Activated CD8-positive, alpha-beta memory T cell treated with anti-CD3 and anti-CD28 coated beads, Interleukin-2, amount 10 ng/mL, durations not matched to agents 7 days and 5 days (primary cell): ENCODE measurements around the gene BET1. TPM values are rescaled to one million over a fixed set of nuclear protein-coding genes. Genes with fewer than 3 reads are reported as not detected.
"Not testable (repeated sequence)": the region's sequence is repeated elsewhere in the genome, so short reads cannot be mapped to it uniquely, and the experiment has no call there.

Source experiments
- ATAC-seq: fragments of 150-1000 bp; cut with Tn5 transposase; one replicate; pipeline ENCODE4 v1.10.0; 2021; ENCODE audit warnings: moderate library complexity
- CTCF ChIA-PET: fragments of 350-600 bp; sonication (Branson Sonifier 250); formaldehyde crosslinking; loops from one replicate; lab custom pipeline; 2021; ENCODE audit warnings: antibody characterized with exemption; lab: Charles Lee
- DNase-seq: peaks from one replicate; pipeline ENCODE4 v3.0.0-alpha.2; 2020
- H3K27ac Mint-ChIP-seq: one replicate; pipeline ENCODE4 v1.8.0; 2021; ENCODE audit warnings: mild to moderate bottlenecking, mixed read lengths
- H3K27me3 Mint-ChIP-seq: one replicate; pipeline ENCODE4 v1.8.0; 2021; ENCODE audit warnings: mixed read lengths
- H3K36me3 Mint-ChIP-seq: one replicate; pipeline ENCODE4 v1.8.0; 2021; ENCODE audit warnings: mild to moderate bottlenecking, mixed read lengths
- H3K4me1 Mint-ChIP-seq: one replicate; pipeline ENCODE4 v1.8.0; 2021; ENCODE audit warnings: mixed read lengths
- H3K4me3 Mint-ChIP-seq: one replicate; pipeline ENCODE4 v1.8.0; 2021; ENCODE audit warnings: mild to moderate bottlenecking, moderate library complexity, mixed read lengths
- H3K9me3 Mint-ChIP-seq: one replicate; pipeline ENCODE4 v1.8.0; 2022; ENCODE audit warnings: low read depth, mixed read lengths
- total RNA-seq, 2 experiments: library from RNA; stranded (reverse); gene quantifications; one replicate each; pipeline ENCODE4 v1.2.3, GENCODE V29; 2021

BET1 gene
- total RNA-seq, 2 experiments from 2014 or later: 13.6 to 17.4 TPM

GRCh38 chr7:94039368-94040035 is 35.3 kb upstream of the BET1 start:
- Mint-ChIP-seq H3K9me3 (no peaks in the 10 kb centered on the region), H3K4me3 (no peak overlapping the region)
- ATAC-seq: no peak

GRCh38 chr7:94031865-94032264 is 27.7 kb upstream of the BET1 start:
- no peaks in the 10 kb centered on the region for H3K9me3 Mint-ChIP-seq
- no peak overlapping the region for H3K4me3 Mint-ChIP-seq
- CTCF ChIA-PET: no interaction called here
- H3K36me3 Mint-ChIP-seq: no peaks in the 10 kb centered on the region
- H3K27me3 Mint-ChIP-seq: peaks cover 35% of the 10 kb centered on the region
- ATAC-seq (no peak), DNase-seq (no peak)
- H3K27ac Mint-ChIP-seq: no peak overlapping the region
- H3K4me1 Mint-ChIP-seq: no peaks in the 10 kb centered on the region

More at GRCh38 chr7:94039368-94040035, 35.3 kb upstream of the BET1 start:
- no peak for DNase-seq
- H3K27ac Mint-ChIP-seq: no peak overlapping the region
- no peaks in the 10 kb centered on the region for H3K36me3 Mint-ChIP-seq
- H3K27me3 Mint-ChIP-seq: peaks cover 33% of the 10 kb centered on the region
- no peaks in the 10 kb centered on the region for H3K4me1 Mint-ChIP-seq
- CTCF ChIA-PET: no interaction called here

GRCh38 chr7:94030634-94031033 is 26.5 kb upstream of the BET1 start:
- Mint-ChIP-seq H3K4me1 (no peaks in the 10 kb centered on the region), H3K4me3 (no peak overlapping the region), H3K36me3 (no peaks in the 10 kb centered on the region), H3K27ac (no peak overlapping the region), H3K9me3 (no peaks in the 10 kb centered on the region), H3K27me3 (peaks cover 32% of the 10 kb centered on the region)
- ATAC-seq: no peak
- no peak for DNase-seq
- CTCF ChIA-PET: no interaction called here

DNA sequence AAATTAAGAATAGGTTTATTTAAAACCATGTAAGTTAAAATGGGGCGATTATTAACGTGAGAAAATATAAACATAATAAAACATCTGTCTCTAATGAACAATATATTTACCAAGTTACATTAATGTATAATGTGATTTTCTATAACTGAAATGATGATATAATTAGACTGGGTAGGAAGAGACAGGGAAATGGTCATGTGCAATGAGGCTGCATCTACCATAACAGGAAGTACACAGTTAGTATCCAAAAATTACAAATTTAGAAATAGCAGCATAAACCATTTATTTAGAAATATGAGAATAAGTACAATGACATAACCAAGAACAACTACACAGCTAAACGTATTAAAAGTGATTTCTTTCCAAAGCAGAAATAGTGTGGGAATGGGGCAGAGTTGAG is 25.8 kb upstream of the BET1 start:
- no peak for ATAC-seq
- CTCF ChIA-PET: no interaction called here
- H3K27me3 Mint-ChIP-seq: peaks cover 36% of the 10 kb centered on the region
- no peaks in the 10 kb centered on the region for H3K36me3 Mint-ChIP-seq
- H3K4me3 Mint-ChIP-seq: no peak overlapping the region
- no peak overlapping the region for H3K27ac Mint-ChIP-seq
- H3K9me3 Mint-ChIP-seq: no peaks in the 10 kb centered on the region
- DNase-seq: no peak
- H3K4me1 Mint-ChIP-seq: no peaks in the 10 kb centered on the region

DNA sequence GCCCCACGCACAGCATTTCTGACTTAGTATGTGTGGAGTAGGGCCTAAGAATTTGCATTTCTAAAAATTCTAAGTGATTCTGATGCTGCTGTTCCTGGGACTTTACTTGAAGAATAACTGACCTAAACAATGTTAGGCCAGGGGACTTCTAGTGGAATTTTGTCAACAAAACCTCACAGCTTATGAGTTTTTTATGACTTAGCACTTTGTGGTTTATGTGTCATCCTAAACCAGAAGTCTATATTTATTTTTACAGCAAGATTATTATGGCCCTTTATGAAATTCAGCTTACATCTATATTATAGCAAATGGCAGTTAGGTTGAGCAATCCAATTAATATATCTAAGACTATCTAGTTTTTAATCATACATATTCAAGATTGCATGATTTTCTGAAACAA is 24.6 kb upstream of the BET1 start:
- CTCF ChIA-PET: interaction anchor here (0.6 kb wide), 1 partner anchor 213 kb away, joined by 4 read pairs; no protein-coding TSS in a partner anchor
- Mint-ChIP-seq H3K4me3 (no peak overlapping the region), H3K27me3 (peaks cover 37% of the 10 kb centered on the region), H3K36me3 (no peaks in the 10 kb centered on the region), H3K27ac (no peak overlapping the region), H3K9me3 (no peaks in the 10 kb centered on the region), H3K4me1 (no peaks in the 10 kb centered on the region)
- ATAC-seq: no peak
- no peak for DNase-seq

DNA sequence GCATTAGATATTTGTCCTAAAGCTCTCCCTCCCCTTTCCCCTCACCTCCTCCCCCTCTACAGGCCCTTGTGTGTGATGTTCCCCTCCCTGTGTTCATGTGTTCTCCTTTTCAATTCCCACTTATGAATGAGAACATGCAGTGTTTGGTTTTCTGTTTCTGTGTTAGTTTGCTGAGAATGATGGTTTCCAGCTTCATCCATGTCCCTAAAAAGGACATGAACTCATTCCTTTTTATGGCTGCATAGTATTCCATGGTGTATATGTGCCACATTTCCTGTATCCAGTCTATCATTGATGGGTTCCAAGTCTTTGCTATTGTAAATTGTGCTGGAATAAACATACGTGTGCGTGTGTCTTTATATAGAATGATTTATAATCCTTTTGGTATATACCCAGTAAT is 22.5 kb upstream of the BET1 start:
- ATAC-seq: not testable (repeated sequence)

GRCh38 chr7:94022550-94022949 is 18.4 kb upstream of the BET1 start:
- DNase-seq: no peak
- Mint-ChIP-seq H3K27me3 (peaks cover 10% of the 10 kb centered on the region), H3K4me3 (no peak overlapping the region), H3K36me3 (no peaks in the 10 kb centered on the region), H3K27ac (no peak overlapping the region), H3K9me3 (no peaks in the 10 kb centered on the region), H3K4me1 (peaks cover 2% of the 10 kb centered on the region)
- CTCF ChIA-PET: no interaction called here
- ATAC-seq: no peak

More for the DNA sequence above, 22.5 kb upstream of the BET1 start:
- H3K27me3 Mint-ChIP-seq: peaks cover 26% of the 10 kb centered on the region
- H3K4me3 Mint-ChIP-seq, H3K4me1 Mint-ChIP-seq, H3K27ac Mint-ChIP-seq, CTCF ChIA-PET, DNase-seq, H3K36me3 Mint-ChIP-seq, H3K9me3 Mint-ChIP-seq: not testable (repeated sequence)

GRCh38 chr7:94016786-94017185 is 12.6 kb upstream of the BET1 start:
- no peaks in the 10 kb centered on the region for H3K4me1 Mint-ChIP-seq
- no peak overlapping the region for H3K27ac Mint-ChIP-seq
- no peak for ATAC-seq
- peaks cover 18% of the 10 kb centered on the region for H3K27me3 Mint-ChIP-seq
- DNase-seq: no peak
- no peaks in the 10 kb centered on the region for H3K9me3 Mint-ChIP-seq
- H3K36me3 Mint-ChIP-seq: no peaks in the 10 kb centered on the region
- CTCF ChIA-PET: no interaction called here
- H3K4me3 Mint-ChIP-seq: no peak overlapping the region

DNA sequence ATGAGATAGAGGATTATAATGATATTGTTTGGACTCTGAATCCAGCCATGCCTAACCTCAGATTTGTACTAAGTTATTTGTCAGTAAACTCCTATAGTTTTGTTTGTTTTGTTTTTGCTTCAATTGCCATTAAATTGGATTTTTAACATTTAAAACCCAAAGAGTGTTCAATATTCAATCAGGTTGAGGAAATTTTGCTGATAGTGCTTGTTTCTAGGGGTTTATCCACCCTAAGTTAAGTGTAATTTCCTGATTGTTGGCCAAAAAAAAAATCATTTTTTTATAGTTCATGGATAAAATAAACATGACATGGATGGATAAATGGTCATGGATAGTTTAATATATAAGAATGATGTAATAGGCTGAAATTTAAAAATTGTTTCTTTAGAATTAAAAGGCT is 11.4 kb upstream of the BET1 start:
- no peaks in the 10 kb centered on the region for H3K9me3 Mint-ChIP-seq
- DNase-seq (no peak), ATAC-seq (no peak)
- H3K36me3 Mint-ChIP-seq: no peaks in the 10 kb centered on the region
- H3K4me1 Mint-ChIP-seq: no peaks in the 10 kb centered on the region
- CTCF ChIA-PET: no interaction called here
- no peak overlapping the region for H3K27ac Mint-ChIP-seq
- H3K4me3 Mint-ChIP-seq: no peak overlapping the region
- peaks cover 17% of the 10 kb centered on the region for H3K27me3 Mint-ChIP-seq

- CTCF ChIA-PET: no interaction called here
- peaks cover 2% of the 10 kb centered on the region for H3K4me1 Mint-ChIP-seq
Measured at GRCh38 chr7:94012746-94013145, 8.6 kb upstream of the BET1 start.

DNA sequence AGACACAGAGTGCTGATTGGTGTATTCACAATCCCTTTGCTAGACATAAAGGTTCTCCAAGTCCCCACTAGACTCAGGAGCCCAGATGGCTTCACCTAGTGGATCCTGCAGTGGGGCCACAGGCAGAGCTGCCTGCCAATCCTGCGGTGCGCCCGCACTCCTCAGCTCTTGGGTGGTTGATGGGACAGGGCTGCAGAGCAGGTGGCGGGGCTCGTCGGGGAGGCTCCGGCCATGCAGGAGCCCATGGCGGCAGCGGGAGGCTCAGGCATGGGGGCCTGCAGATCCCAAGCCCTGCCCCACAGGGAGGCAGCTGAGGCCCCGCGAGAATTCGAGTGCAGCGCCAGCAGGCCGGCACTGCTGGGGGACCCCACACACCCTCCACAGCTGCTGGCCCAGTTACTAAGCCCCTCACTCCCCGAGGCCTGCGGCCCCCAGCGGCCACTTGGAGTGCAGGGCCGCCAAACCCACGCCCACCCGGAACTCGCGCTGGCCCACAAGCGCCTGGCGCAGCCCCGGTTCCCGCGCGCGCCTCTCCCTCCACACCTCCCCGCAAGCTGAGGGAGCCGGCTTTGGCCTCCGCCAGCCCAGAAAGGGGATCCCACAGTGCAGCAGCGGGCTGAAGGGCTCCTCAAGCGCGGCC is 7.7 kb upstream of the BET1 start:
- Mint-ChIP-seq H3K4me3 (no peak overlapping the region), H3K27ac (no peak overlapping the region), H3K4me1 (peaks cover 2% of the 10 kb centered on the region), H3K9me3 (no peaks in the 10 kb centered on the region), H3K36me3 (no peaks in the 10 kb centered on the region), H3K27me3 (peaks cover 22% of the 10 kb centered on the region)
- CTCF ChIA-PET: no interaction called here
- ATAC-seq: no peak
- no peak for DNase-seq

More at GRCh38 chr7:94012746-94013145, 8.6 kb upstream of the BET1 start:
- no peaks in the 10 kb centered on the region for H3K9me3 Mint-ChIP-seq
- peaks cover 17% of the 10 kb centered on the region for H3K27me3 Mint-ChIP-seq
- no peak overlapping the region for H3K4me3 Mint-ChIP-seq
- no peaks in the 10 kb centered on the region for H3K36me3 Mint-ChIP-seq
- H3K27ac Mint-ChIP-seq: no peak overlapping the region
- ATAC-seq (no peak), DNase-seq (no peak)

DNA sequence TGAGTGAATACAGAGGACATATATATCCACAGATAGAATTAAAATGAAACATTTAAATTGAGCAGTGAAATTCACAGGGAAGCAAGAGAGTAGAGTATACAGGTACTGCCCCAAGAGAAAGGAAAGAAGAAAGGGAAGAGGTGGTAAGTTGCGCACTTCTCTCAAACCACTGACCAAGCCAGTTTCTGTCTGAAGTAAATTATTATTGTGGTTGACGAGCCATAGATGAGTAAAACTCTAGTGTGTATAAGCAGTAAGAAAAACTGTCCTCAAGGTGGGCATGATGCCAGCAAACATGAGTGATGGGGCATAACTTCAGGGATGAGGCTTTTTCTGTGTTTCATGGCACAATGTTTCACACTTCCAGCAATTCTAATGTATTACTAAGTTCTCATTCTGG is 4.4 kb upstream of the BET1 start:
- H3K27me3 Mint-ChIP-seq: peaks cover 20% of the 10 kb centered on the region
- ATAC-seq (no peak), DNase-seq (no peak)
- CTCF ChIA-PET: no interaction called here
- H3K4me3 Mint-ChIP-seq: no peak overlapping the region
- H3K4me1 Mint-ChIP-seq: peaks cover 9% of the 10 kb centered on the region
- no peaks in the 10 kb centered on the region for H3K9me3 Mint-ChIP-seq
- H3K27ac Mint-ChIP-seq: no peak overlapping the region
- H3K36me3 Mint-ChIP-seq: no peaks in the 10 kb centered on the region

- Mint-ChIP-seq H3K27ac (no peak overlapping the region), H3K27me3 (peaks cover 18% of the 10 kb centered on the region), H3K36me3 (no peaks in the 10 kb centered on the region), H3K4me1 (peaks cover 28% of the 10 kb centered on the region), H3K9me3 (no peaks in the 10 kb centered on the region), H3K4me3 (no peak overlapping the region)
- CTCF ChIA-PET: interaction anchor here (1.5 kb wide), 1 partner anchor 155 kb away, joined by 3 read pairs; no protein-coding TSS in a partner anchor
- ATAC-seq (no peak), DNase-seq (no peak)
Measured at GRCh38 chr7:94005753-94006152, 1.6 kb upstream of the BET1 start.

DNA sequence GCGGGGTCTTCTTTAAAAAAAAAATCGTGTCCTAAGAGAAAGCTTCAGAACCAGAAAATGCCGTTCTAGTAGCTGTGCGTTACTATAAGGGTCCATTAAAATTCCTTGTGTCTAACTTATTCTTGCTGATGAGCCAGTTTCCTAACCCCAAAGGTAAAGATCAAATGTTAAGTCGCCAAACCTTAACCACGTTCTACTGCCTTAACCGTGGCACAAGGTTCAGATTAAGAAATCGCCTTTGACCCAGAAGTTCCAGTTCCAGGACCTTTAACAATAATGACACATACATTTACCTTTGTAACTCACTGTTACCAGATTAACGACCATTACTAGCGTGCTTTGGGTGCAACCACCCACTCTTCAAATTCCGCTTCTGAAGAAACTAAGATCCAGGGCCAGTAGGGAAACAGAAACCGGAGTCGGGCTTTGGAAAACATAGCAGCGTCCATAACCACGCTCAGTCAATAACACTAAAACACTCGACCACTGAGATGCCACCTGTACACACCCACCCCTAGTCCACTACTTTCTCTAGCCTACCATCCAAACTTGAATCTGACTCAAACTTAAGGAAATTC is 620 bp downstream of the BET1 start:
- DNase-seq (no peak), ATAC-seq (peak; percentile 40)
- H3K4me3 Mint-ChIP-seq: peak overlapping the region; percentile 94
- peaks cover 18% of the 10 kb centered on the region for H3K27me3 Mint-ChIP-seq
- CTCF ChIA-PET: no interaction called here
- peak overlapping the region; percentile 95 for H3K27ac Mint-ChIP-seq
- H3K9me3 Mint-ChIP-seq: no peaks in the 10 kb centered on the region
- peaks cover 27% of the 10 kb centered on the region for H3K4me1 Mint-ChIP-seq
- H3K36me3 Mint-ChIP-seq: peaks cover 2% of the 10 kb centered on the region
